H7 (cell line): ENCODE data around the gene RNASE7. TPM values are rescaled to one million over a fixed set of nuclear protein-coding genes. Genes with fewer than 3 reads are reported as not detected.
"Not testable (repeated sequence)": the region's sequence is repeated elsewhere in the genome, so short reads cannot be mapped to it uniquely, and the experiment has no call there.

Source experiments
- DNase-seq: peaks from one replicate; pipeline ENCODE4 v3.0.0; 2012
- H3K27me3 ChIP-seq: 2 replicates; pipeline ENCODE4 v1.6.0; 2011; ENCODE audit warnings: mild to moderate bottlenecking, low read length; ENCODE audit not compliant: control insufficient read depth, insufficient read depth
- H3K36me3 ChIP-seq: replicated peaks from 2 replicates; pipeline ENCODE4 v1.5.1; 2011; ENCODE audit warnings: low read length; ENCODE audit not compliant: control insufficient read depth, insufficient read depth
- H3K4me3 ChIP-seq: 2 replicates; pipeline ENCODE4 v1.5.1; 2011; ENCODE audit warnings: low read depth, mild to moderate bottlenecking, control low read depth, low read length, moderate library complexity; ENCODE audit not compliant: insufficient read depth
- total RNA-seq: library from RNA; depleted of rRNA; stranded (reverse); fragments of >200 nt; shearing (Covaris generic); gene quantifications from 2 replicates; pipeline ENCODE4 v1.2.3, GENCODE V29; 2014; rRNA removed

Gene RNASE7
- not detected in 2 replicates for total RNA-seq

- H3K36me3 ChIP-seq, result no peaks in the 10 kb centered on the region
- no peak within 1 kb of the TSS for H3K4me3 ChIP-seq
- H3K27me3 ChIP-seq, result no peaks in the 10 kb centered on the region; the same call in 1 of the 2 replicates
- DNase-seq, result no peak
These were observed at the start of gene RNASE7 for GRCh38 chr14:21041676-21042433. RNASE7 (plus strand) TSS chr14:21042362; CDS start chr14:21042993, 631 bp downstream.

GRCh38 chr14:20996521-20996920, 45.6 kb upstream of the RNASE7 start:
- Histone ChIP-seq H3K4me3 (no peak overlapping the region), H3K27me3 (no peaks in the 10 kb centered on the region), H3K36me3 (peaks cover 28% of the 10 kb centered on the region)
- DNase-seq, result no peak

GRCh38 chr14:20997115-20997514, 45.0 kb upstream of the RNASE7 start:
- peaks cover 26% of the 10 kb centered on the region for H3K36me3 ChIP-seq
- H3K4me3 ChIP-seq, result no peak overlapping the region
- H3K27me3 ChIP-seq, result no peaks in the 10 kb centered on the region
- DNase-seq, result no peak

- Histone ChIP-seq H3K36me3 (peaks cover 23% of the 10 kb centered on the region), H3K27me3 (no peaks in the 10 kb centered on the region), H3K4me3 (no peak overlapping the region)
- DNase-seq, result no peak
These were observed 44.6 kb upstream of the RNASE7 start for GRCh38 chr14:20997564-20997963.

- H3K36me3 ChIP-seq, result peaks cover 21% of the 10 kb centered on the region
- H3K27me3 ChIP-seq, result no peaks in the 10 kb centered on the region
- H3K4me3 ChIP-seq, result no peak overlapping the region
- no peak for DNase-seq
These were observed 44.0 kb upstream of the RNASE7 start for GRCh38 chr14:20998139-20998538.

- DNase-seq, result peak; percentile 61
- Histone ChIP-seq H3K4me3 (no peak within 1 kb of the TSS), H3K36me3 (peaks cover 20% of the 10 kb centered on the region), H3K27me3 (no peaks in the 10 kb centered on the region)
These were observed 43.3 kb upstream of the RNASE7 start, which contains the start of gene SLC39A2 for GRCh38 chr14:20998674-20999366. SLC39A2 (plus strand) TSS chr14:20999293; CDS start chr14:20999447, 154 bp downstream.

GRCh38 chr14:20999591-20999990, 42.6 kb upstream of the RNASE7 start:
- DNase-seq, result no peak
- H3K36me3 ChIP-seq, result peaks cover 19% of the 10 kb centered on the region
- no peaks in the 10 kb centered on the region for H3K27me3 ChIP-seq
- no peak overlapping the region for H3K4me3 ChIP-seq

GRCh38 chr14:21001218-21001617, 40.9 kb upstream of the RNASE7 start:
- DNase-seq, result no peak
- H3K4me3 ChIP-seq, result no peak overlapping the region
- H3K36me3 ChIP-seq, result peaks cover 4% of the 10 kb centered on the region
- H3K27me3 ChIP-seq, result no peaks in the 10 kb centered on the region

GRCh38 chr14:21003788-21004346, 38.3 kb upstream of the RNASE7 start:
- Histone ChIP-seq H3K27me3 (no peaks in the 10 kb centered on the region), H3K36me3 (no peaks in the 10 kb centered on the region), H3K4me3 (no peak overlapping the region)
- DNase-seq, result no peak

GRCh38 chr14:21009721-21010120, 32.4 kb upstream of the RNASE7 start:
- H3K36me3 ChIP-seq, H3K27me3 ChIP-seq, DNase-seq: not testable (repeated sequence)

GRCh38 chr14:21011136-21011535, 31.0 kb upstream of the RNASE7 start:
- no peaks in the 10 kb centered on the region for H3K36me3 ChIP-seq
- peaks cover 3% of the 10 kb centered on the region; the same call in 1 of the 2 replicates for H3K27me3 ChIP-seq
- H3K4me3 ChIP-seq, result no peak overlapping the region
- DNase-seq, result no peak

More at GRCh38 chr14:21009721-21010120, 32.4 kb upstream of the RNASE7 start:
- not testable (repeated sequence) for H3K4me3 ChIP-seq

GRCh38 chr14:21014761-21015190, 27.4 kb upstream of the RNASE7 start:
- DNase-seq, result peak; percentile 82
- H3K36me3 ChIP-seq, result peaks cover 1% of the 10 kb centered on the region; the same call in 1 of the 2 replicates
- H3K27me3 ChIP-seq, result peaks cover 3% of the 10 kb centered on the region; the same call in 1 of the 2 replicates
- H3K4me3 ChIP-seq, result no peak overlapping the region

- Histone ChIP-seq H3K27me3 (peaks cover 3% of the 10 kb centered on the region; the same call in 1 of the 2 replicates), H3K36me3 (peaks cover 1% of the 10 kb centered on the region; the same call in 1 of the 2 replicates), H3K4me3 (no peak overlapping the region)
- DNase-seq, result no peak
These were observed 26.9 kb upstream of the RNASE7 start for GRCh38 chr14:21015312-21015711.

- H3K36me3 ChIP-seq, result peaks cover 1% of the 10 kb centered on the region; the same call in 1 of the 2 replicates
- no peak for DNase-seq
These were observed 25.6 kb upstream of the RNASE7 start for GRCh38 chr14:21016413-21017190.

More at GRCh38 chr14:21016413-21017190, 25.6 kb upstream of the RNASE7 start:
- no peak overlapping the region for H3K4me3 ChIP-seq
- H3K27me3 ChIP-seq, result peaks cover 3% of the 10 kb centered on the region; the same call in 1 of the 2 replicates
